GM18508 (cell line): ENCODE measurements around the gene MIF4GD.
"Not testable (repeated sequence)": the region's sequence is repeated elsewhere in the genome, so short reads cannot be mapped to it uniquely, and the experiment has no call there.

Experiments
- ATAC-seq: cut with Tn5 transposase; IDR thresholded peaks from one replicate; pipeline ENCODE4 v1.9.1; 2021; ENCODE audit warnings: moderate number of reproducible peaks; ENCODE audit not compliant: insufficient read depth, unreplicated experiment

The MIF4GD gene

DNA sequence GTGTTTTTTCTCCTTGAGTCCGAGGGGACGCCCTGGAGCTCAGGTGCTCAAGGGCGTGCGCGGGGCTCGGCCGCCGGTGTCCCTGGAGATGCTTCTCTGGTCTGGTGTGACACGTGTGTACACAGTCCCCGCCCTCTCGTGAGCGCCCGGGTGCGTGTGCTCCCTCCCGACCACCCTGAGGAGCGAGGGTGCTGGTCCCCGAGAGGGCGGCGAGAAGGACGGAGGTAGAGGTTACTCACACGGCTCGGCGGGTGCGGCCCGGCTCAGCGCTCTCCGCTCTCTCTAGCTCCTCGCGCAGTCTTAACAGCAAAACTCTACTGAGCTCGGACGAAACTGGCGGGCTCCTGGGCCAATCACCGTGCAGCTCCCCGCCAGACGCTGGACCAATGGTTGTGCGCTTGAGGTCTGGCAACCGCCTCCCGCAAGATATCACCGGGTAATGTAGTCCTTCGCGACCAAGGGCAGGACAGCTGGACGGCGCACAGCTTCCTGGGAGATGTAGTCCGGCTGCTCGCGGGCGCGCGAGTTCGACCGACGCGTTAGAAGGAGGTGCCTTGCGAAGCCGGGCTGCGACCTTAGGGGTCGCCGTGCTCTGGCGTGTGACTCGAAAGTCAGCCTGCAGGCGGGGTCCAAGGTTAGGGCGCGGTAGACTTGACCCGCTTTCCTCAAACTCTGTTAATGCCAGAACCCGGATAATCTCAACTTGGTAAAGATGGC is 18.2 kb upstream of the MIF4GD start, which contains the start of gene SLC25A19:
SLC25A19 (minus strand) TSS at position 319 of the 717 bp plus-strand sequence. CDS start 2,669 bp downstream, outside the sequence.
- peak; percentile 72 for ATAC-seq

DNA sequence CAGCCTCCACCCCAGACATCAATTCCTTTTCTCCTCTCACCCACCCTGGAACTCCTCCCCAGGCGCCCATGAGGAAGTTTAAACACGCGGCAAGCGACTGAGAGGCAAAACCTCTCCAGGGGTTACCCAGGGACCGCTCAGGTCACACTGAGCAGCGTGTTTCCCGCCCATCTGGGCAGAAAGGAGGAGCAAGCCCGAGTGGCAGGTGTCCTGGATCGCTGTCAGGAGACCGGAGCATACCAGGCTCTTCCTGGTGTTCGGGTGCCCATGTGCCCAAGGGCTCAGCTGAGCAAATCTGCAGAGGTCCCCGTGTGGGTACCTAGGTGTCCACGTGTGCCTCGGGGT is 17.7 kb upstream of the MIF4GD start:
- peak; percentile 8 for ATAC-seq

DNA sequence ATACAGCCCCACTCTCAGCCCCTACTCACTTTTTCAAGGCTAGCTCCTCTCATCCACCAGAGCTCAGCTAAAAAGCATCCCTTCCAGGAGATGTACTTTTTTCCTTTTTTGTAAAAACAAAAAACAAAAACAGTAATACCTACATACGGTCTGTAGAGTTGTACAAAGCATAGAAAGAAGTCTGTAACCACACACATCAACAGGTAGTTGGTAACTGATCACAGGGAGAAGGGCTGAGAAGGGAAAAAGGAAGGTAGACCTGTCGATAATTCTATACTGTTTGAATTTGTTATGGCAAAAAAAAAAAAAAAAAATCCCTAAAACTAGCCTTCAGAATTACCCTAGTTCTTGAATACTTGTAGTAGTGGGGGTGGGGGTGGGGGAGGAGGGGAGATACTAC is 17.3 kb upstream of the MIF4GD start:
- no peak for ATAC-seq

DNA sequence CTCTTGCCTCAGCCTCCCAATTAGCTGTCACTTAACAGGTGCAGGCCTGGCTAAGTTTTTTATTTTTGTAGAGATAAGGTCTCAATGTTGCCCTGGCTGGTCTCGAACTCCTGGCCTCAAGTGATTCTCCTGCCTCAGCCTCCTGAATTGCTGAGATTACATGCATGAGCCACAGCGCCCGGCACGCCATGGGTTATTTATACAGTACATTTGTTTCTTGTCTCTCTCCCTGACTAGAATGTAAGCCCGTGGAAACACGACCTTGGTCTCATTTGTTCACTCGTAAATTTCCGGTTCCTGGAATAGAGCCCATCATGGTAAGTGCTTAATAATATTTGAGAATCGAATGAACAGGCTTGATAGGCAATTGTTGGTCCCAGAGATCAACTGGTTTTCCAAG is 16.2 kb upstream of the MIF4GD start:
- no peak for ATAC-seq

DNA sequence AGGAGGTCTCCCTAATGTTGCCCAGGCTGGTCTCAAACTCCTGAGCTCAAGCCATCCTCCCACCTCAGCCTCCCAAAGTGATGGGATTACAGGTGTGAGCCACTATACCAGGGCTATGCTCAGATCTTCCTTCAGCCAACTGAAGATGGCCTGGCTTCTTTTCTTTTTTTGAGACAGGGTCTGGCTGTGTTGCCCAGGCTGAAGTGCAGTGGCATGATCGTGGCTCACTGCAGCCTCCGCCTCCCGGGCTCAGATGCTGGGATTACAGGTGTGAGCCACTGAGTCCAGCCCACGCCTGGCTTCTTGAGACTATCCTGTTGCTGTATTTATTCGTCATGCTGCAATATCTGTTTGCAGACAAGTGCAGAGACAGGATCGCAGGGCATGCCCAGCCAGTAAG is 14.1 kb upstream of the MIF4GD start:
- no peak for ATAC-seq

DNA sequence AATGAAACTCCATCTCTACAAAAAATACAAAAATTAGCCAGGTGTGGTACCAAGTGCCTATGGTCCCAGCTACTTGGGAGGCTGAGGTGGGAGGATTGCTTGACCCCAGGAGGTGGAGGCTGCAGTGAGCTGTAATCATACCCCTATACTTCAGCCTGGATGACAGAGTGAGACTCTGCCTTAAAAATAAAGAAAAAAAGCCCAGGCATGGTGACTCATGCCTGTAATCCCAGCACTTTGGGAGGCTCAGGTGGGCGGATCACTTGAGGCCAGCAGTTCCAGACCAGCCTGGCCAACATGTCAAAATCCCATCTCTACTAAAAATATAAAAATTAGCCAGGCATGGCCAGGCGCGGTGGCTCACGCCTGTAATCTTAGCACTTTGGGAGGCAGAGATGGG is 9.2 kb upstream of the MIF4GD start:
- not testable (repeated sequence) for ATAC-seq

DNA sequence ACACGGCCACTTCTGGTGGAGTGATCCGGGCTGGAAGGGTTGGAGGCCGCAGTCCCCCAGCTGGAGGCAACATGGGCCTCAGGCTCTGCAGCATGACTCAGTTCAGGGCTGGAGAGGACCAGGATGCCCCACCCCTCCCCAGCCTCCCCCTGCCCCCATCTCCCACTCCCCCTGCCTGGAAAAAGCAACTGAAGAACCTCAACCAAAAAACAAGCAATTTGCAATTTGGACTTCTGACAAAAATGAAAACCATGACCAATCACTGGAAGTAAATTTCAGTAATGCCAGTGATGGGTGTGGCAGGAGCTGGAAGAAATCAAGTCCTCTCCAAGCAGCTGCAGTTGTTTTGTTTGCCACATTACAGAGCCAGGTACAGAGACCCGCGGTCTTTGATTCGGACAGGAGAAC is 6.6 kb upstream of the MIF4GD start:
- no peak for ATAC-seq

DNA sequence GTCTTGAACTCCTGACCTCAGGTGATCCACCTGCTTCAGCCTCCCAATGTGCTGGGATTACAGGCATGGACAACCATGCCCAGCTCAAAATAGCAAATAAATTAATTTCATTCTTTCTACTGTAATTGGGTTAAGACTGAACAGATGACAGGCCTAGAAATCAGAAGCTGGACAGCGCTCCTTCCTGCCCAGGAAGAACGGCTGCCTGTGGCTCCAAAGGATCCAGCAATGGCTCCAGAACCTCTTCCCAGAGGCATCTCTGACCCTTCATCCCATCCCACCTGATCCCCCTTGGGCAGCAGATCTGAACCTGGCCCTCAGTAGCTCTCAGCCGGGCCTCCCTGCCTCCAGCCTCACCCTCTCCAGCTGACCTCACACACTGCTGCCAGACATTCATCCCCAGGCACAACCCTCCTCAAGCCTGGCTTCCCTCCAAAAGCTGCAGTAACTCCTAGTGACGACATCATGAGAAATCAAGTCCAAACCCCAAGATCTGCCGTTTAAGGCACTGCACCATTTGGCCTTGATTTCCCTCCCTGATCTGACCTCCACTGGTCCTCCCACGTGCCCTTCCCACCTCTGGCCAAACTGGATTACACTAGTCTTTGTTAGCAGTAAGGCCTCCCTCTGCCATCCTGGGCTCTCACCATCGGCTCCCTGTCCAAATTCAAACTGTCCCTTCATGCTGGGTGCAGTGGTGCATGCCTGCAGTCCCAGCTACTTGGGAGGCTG is 3.1 kb upstream of the MIF4GD start:
- no peak for ATAC-seq

DNA sequence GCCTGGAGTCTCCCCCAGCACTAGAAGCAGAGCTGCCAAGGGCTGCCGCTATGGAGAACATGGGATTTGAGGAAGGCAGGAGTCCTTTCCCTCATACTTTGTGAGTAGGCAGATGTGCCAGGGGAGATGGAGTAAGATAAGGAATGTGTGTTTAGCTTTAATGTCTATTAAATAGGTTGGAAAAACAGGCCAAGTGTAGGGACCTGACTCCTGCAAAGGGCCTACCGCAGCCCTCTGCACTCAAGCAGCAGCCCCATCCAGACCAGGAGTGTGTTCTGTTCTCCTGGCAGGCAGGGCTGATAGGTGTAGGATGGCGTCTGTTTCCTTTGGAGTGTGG is 1.8 kb upstream of the MIF4GD start:
- ATAC-seq, result no peak

DNA sequence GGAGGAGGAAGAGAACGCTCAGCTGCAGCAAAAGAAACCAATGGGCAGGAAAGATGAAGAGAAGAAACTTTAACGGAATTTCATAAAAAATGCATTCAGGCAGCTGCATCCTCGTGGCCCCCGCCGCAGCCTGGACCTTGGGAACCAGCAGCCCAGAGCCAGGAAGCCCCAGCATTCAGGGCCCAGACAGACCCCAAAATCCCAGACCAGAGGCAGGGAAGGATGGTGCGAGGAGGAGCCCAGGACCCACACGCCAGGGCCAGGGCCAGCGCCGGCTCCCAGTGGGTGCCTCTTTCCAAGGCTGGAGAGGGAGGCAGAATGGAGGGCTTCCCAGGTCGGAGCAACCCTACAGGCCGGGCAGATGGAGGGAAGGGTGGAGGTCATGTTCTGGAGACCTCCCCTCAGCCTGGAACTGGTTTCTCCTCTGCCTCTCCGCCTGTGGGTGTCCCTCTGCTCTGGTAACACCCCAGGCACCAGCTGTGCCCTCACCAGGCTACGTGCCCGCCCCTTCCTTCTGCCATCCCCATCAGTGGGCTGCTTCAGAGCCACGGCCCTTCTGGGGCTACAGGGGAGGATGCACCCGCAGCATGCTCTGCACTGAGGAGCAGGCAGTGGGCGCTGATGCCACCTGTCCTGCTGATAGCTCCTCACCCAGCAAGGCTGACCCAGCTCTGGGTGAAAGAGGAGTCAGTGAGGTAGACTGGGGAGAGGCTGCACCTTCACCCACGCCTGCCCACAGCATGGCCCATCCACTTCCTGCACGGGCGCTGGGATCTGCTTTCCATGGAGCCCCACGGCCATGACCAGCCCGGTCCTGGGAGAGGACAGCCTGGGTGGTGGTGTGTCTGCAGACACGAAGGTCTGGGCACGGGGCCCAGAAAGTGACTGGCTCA is 1.2 kb upstream of the MIF4GD start:
- ATAC-seq, result no peak

DNA sequence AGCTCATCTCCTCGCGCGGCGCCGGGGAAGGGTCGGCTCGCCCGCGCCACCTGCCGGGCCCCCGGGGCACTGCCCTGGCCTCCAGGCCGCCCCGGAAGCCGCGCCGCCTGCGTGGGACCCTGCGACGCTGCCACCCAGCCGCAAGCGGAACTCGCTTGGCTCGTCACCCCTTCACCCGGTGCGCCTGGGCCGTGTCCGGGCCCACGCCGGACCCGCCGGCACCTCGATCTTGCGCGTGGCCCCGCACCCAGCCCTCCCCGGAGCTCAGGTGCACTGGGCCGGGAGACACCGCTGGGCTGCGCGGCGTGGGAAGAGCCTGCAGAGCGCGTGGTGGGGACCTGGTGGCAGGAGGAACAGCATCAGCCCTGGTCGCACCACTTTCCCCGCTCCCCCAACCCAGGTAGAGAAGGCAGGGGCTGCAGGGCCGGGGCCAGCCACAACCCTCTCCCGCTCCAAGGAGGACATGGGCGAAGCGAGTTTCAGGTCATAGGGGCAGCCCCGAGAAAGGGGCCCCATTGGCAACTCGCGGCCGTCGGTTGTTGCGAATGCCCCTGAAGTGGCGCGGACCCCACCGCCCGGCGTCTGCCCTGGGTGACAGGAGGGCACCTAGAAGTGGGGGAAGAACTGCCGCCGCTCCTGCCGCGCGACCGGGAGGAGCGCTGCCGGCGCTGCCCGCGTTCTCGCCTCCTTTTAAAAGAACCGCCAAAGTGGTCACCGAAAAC is 363 bp upstream of the MIF4GD start:
- no peak for ATAC-seq

DNA sequence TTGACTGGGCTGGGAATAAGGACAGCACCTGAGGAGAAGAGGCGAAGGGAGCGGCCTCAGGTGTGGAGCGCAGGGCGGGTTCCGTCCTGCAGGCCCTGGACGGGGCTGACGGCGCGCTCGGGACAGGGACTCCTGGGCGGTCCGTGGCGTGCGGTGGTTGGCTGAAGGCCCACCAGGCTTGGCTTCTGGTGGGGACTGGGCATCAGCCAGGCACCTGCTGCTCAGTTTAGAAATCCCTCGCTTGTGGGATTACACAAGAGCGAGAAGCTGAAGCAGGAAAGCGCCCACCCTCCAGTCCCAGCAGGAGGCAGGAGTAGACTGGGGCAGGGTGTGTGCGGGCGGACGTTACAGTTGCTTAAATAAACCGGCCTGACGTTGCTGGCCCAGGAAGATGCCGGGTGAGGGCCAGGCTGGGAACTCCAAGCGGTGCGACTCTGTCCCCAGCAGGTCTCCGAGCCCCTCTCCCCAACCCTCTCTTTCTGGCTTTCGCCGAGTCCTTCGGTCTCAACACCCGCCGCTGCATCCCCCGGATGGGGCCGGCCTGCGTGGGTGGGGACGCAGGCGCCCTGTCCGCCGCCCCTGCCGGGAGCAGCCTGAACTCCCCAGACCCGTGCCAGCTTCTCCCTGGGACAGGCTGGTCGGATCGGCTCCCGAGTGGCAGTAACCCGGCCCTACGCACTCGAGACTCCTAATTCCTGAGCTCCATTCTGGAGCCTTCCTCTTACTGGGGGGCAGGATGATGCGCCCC is 639 bp downstream of the MIF4GD start:
- ATAC-seq, result no peak

DNA sequence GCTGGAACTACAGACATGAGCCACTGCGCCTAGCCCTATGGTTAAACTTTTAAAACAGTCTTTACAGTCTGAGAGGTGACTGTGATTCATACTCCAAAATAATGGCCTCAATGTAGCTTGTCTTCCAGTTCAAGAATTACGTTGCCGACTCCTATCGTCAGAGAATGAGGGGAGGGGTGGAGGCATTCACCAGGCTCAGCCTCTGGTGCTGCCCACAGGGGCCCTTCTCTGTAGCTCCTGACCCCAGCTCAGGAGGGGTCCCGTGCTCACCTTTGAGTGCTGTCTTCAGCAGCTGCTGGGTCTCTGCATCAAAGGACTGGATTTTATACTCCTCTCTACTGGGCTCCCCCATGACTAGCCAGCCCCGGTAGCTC is 1.2 kb downstream of the MIF4GD start:
- no peak for ATAC-seq

DNA sequence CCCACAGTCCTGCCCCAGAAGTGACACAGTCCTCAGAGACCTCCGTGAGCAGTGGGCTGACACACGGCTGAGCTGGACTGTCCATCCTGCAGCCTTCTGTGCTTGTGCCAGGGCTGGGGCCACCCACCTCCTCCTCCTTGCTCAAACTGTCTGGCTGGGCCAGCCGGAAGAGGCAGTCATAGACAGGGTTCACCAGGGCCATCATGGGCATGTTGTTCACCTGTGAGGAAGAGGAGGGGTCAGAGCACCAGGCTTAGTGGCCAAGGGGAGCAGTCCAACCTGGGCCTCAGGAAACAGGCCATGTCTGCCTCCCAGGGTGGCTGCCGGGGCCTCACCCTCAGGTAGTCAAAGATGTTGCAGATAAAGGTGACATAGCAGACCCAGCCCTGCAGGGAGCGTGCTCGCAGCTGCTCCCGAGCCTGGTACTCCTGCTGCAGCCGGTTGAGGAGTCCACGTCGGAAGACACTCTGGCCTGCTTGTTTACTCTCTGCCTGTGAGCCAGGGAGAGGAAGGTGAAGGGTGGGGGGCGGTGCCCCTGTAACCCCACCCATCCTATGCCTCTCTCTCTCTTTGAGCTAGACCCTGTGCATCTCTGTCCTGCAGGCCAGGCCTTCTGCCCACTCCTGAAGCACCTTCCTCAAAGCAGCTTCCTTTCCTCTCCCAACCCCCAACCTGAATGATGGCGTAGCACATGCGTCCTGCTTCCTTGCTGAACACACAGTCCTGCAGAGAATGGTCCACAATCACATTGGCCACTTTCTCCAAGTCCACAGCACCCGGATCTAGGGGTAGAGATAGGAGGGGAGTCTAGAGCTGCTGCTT is 3.4 kb downstream of the MIF4GD start:
- ATAC-seq, result no peak

DNA sequence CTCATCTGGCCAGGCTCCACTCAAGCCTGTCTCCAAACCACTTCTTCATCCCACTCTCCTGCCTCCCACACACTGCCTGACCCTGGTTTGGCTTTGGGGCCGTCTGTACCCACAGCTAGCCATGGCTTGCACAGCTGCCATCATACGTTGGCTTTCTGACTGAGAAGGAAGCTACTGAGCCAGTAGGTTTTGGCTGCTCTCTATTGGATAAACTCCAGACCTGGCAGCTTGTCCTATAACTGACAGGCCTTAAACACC is 3.9 kb downstream of the MIF4GD start:
- ATAC-seq, result no peak

DNA sequence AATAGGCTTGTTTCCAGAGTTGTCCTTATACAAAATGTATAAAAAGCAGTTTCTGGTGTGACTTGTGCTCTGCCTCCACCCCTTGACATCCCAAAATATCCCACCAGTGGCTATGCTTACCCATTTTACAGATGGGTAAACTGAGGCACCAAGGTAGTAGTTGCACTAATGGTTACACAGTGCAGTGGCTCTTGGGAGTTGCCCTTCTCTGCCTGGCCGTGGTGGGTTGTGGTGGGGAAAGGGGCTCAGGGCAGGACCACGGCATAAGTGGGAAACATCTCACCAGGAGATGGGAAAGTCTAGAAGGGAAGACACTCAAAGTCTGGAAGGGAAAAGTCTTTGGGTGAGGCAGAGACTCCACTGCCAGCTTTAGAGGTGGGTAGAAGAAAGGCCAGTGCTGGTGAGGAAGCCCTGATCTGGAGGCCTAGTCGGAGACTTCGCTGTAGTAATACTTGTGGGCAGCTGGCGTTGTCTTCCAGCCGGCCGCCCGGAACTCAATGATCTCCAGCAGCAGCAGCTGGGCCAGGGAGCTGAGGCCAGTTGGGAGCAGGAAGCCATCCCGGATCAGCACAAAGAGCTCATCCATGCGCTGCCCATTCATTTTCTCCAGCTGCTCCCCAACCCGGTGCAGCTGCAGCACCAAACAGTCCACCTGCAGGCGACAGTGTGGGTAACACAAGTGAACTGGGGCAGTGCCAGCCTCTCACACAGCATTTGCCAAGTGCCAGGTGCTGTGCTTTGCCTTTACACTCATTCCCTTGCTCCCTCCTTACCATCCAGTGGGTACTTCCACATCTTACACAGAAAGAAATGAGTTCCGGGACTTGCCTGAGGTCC is 4.5 kb downstream of the MIF4GD start:
- no peak for ATAC-seq

DNA sequence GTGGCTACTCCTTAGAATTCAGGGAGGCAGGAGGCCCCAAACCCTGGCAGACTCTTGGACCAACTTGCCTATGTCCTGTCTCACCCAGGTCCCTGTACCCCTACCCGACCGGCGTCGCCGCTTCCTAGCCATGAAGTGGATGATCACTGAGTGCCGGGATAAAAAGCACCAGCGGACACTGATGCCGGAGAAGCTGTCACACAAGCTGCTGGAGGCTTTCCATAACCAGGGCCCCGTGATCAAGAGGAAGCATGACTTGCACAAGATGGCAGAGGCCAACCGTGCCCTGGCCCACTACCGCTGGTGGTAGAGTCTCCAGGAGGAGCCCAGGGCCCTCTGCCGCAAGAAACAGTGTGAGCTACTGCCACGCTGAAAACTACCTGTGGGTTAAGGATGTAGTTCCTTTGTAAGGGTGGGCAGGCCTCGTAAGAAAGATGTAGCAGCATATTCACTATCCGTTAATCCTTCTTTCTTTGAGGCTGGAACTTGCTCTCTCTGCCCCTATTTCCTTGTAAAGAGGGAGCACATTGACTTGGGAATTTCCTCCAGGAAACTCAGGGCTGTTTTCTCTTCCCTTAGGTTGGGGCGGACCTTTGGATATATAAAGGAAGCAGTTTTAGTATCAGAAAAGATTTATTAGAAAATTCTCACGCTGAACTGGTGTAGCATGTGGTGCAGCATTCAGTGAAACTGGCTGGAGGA is 5.3 kb downstream of the MIF4GD start:
- no peak for ATAC-seq

DNA sequence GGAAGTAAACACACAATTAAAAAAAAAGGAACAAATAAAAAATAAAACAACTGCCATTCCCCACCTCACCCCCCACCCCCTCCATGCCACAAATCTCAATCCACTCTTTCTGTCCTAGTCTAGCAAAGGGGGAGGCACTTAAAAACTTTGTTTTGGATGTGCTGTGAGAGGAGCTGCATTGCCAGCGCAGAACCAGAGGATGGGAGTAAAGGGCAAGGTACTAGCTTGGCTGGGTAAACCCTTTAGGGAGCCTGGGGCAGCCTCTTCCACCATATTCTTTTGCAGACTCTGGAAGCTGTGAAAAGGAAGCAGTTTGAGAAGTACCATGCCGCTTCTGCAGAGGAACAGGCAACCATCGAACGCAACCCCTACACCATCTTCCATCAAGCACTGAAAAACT is 8.0 kb downstream of the MIF4GD start:
- no peak for ATAC-seq
